Breast epithelium (tissue), 4 donors: ENCODE data around the gene PXN. TPM values are rescaled to one million over a fixed set of nuclear protein-coding genes. Genes with fewer than 3 reads are reported as not detected.
A peak's percentile ranks its signal among the peaks of the same experiment; 100 is the strongest.

ENCODE experiments used
- DNase-seq, 2 donors: peaks; one replicate each; pipeline ENCODE4 v3.0.0-alpha.2; 2019; ENCODE audit warnings: low spot score in 2 of 2
- H3K27ac ChIP-seq, 2 donors: fragments of 200-600 bp; sonication (generic) in 1 of 2; one replicate each; pipeline ENCODE4 v1.5.1; 2016 to 2019; ENCODE audit warnings: mild to moderate bottlenecking in 1 of 2
- H3K27me3 ChIP-seq, 2 donors: fragments of 200-600 bp; sonication (generic) in 1 of 2; one replicate each; pipeline versions ENCODE4 v1.5.1 to v1.6.0; 2017 to 2019; ENCODE audit warnings: control low read depth in 1 of 2, mild to moderate bottlenecking in 1 of 2
- H3K36me3 ChIP-seq: fragments of 200-600 bp; one replicate; pipeline ENCODE4 v1.5.1; 2019
- H3K4me1 ChIP-seq, 2 donors: fragments of 200-600 bp; sonication (generic); one replicate each; pipeline ENCODE4 v1.5.1; 2016 to 2019; ENCODE audit warnings: control low read depth in 1 of 2
- H3K4me3 ChIP-seq, 3 donors: fragments of 200-600 bp; sonication (generic); 1 replicate in 2 of 3; 2 replicates in 1 of 3; pipeline ENCODE4 v1.5.1; 2016 to 2019; ENCODE audit warnings: mild to moderate bottlenecking in 3 of 3, moderate library complexity in 2 of 3
- H3K9me3 ChIP-seq, 2 donors: fragments of 200-600 bp; sonication (generic) in 1 of 2; one replicate each; pipeline ENCODE4 v1.5.1; 2016 to 2019; ENCODE audit warnings: control low read depth in 1 of 2
- POLR2A ChIP-seq: fragments of 450-650 bp; IDR thresholded peaks from one replicate; pipeline ENCODE4 v1.6.1; 2016; ENCODE audit warnings: antibody characterized with exemption, mild to moderate bottlenecking, moderate library complexity
- POLR2AphosphoS5 ChIP-seq, 3 donors: sonication (generic); formaldehyde crosslinking; IDR thresholded peaks; one replicate each; pipeline ENCODE4 v1.6.1; 2017; ENCODE audit warnings: antibody characterized with exemption in 3 of 3
- intact Hi-C: fragments of 100-400 bp; cut with DNase I; formaldehyde crosslinking; loops from one replicate; pipeline ENCODE4 v1.15.1; 2023; ENCODE audit warnings: low total_unique reads
- total RNA-seq, 3 donors: library from RNA; depleted of rRNA; stranded (reverse); fragments of >200 nt; gene quantifications; one replicate each; pipeline ENCODE4 v1.1.0, GENCODE V29; 2016
- TF ChIP-seq, protein P1 (sequence below), 3 donors: fragments of 450-650 bp; IDR thresholded peaks; one replicate each; pipeline ENCODE4 v1.5.1; 2016 to 2017; ENCODE audit warnings: antibody characterized with exemption in 3 of 3, mild to moderate bottlenecking in 3 of 3, moderate library complexity in 3 of 3

The PXN gene
- total RNA-seq, 3 donors from 2014 or later = 44.8 to 74.1 (median 53.9) TPM

DNA sequence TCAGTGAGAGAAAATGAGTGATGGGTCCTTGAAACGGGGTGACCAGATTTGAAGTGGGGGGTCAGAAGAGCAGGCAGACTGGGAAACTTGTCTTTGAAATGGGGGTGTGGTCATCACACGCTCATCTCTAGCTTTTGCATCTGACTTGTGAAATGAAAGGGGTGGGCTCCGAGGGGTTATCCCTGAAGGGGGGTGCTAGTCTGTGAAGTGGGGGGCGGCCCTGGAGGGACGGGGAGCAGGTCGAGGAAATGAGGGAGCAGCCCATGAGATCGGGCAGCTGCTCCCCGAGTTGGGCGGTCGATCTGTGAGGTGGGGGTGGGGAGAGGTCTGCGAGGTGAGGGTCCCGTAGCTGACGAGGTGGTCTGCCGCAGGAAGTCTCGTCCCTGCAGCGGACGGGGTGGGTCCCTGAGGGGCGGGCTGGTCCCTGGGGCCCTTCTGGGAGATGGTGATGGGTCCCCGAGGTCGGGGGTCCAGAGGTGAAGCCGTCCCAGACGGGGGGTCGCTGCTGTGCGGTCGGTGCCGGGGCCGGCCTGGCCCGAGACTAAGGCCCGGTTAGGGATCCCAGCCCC, 542 bp downstream of the PXN start:
- H3K36me3 ChIP-seq = no peaks in the 10 kb centered on the region
- H3K27me3 ChIP-seq = no peaks in the 10 kb centered on the region
- H3K4me1 ChIP-seq = peaks cover 11 to 29% of the 10 kb centered on the region in 2 donors
- peak overlapping the region; percentile 93 to 94 for H3K27ac ChIP-seq
- H3K9me3 ChIP-seq = no peaks in the 10 kb centered on the region
- intact Hi-C loops = loop anchor here (5.0 kb wide), 1 partner anchor 33 kb away; no protein-coding TSS in a partner anchor
- no peak for TF ChIP-seq POLR2AphosphoS5 (IDR thresholded peaks at IDR 0.05)
- TF ChIP-seq, protein P1, sequence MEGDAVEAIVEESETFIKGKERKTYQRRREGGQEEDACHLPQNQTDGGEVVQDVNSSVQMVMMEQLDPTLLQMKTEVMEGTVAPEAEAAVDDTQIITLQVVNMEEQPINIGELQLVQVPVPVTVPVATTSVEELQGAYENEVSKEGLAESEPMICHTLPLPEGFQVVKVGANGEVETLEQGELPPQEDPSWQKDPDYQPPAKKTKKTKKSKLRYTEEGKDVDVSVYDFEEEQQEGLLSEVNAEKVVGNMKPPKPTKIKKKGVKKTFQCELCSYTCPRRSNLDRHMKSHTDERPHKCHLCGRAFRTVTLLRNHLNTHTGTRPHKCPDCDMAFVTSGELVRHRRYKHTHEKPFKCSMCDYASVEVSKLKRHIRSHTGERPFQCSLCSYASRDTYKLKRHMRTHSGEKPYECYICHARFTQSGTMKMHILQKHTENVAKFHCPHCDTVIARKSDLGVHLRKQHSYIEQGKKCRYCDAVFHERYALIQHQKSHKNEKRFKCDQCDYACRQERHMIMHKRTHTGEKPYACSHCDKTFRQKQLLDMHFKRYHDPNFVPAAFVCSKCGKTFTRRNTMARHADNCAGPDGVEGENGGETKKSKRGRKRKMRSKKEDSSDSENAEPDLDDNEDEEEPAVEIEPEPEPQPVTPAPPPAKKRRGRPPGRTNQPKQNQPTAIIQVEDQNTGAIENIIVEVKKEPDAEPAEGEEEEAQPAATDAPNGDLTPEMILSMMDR (IDR thresholded peaks at IDR 0.05) = no peak
- no peak for TF ChIP-seq POLR2A
- H3K4me3 ChIP-seq = peak overlapping the region; percentile 96 to 98 (median 98)
- no peak for DNase-seq

DNA sequence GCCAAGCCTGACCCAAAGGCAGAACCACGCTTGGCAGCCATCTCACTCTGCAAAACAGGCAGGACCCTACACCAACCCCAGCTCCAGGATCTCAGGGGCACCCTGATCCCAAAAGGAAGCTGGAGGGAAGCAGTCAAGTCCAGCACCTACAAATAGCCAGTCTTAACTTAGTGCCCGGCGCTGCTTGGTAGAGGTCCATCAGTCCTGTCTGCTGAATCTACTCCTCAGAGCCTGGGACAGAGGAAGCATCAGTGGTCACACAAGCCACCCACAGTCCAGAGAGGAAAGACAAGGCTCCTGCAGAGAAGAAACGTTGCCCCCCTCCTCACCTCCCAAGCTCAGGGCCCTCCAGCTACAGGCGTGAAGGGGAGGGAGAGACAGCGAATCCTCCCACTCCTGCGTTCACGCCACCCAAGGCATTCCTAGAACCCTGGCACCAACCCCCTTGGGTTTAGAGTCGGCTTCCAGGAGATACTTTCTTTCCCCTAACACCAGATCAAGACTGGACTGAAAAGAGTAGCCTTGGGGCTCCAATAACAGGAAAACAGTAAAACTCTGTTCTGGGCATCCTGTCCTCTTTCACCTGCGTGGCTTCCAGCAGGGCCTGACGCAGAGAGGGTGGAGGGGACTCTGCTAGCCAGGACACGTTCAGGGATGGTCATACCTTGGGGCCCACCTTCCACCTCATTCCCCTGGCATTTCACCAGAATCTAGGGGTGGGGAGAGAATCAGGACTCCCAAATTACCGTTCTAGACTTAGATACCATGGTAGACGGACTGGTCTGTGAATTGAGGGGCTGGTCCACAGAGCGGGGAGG, 1.2 kb downstream of the PXN start:
- peak in 1 of 2 donors; percentile 86 for DNase-seq
- peaks cover 11 to 29% of the 10 kb centered on the region in 2 donors for H3K4me1 ChIP-seq

DNA sequence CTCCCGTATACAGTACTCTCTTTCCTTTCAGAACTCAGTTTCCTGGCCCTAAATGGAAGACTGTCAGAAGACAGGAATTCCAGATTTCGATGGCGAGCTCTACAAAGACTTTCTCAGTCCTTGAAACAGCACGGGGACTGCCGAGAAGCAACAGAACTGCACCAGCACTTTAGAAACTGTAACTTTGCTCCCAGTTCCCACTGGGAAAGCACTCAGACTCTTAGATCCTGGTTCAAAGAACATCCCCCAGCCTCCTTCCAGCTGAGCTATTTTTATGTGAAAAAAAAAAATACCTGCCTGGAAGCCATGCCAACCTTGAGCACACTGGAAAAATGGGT, 1.8 kb downstream of the PXN start:
- H3K4me3 ChIP-seq = peak overlapping the region; percentile 96 to 98 (median 98)
- H3K36me3 ChIP-seq = no peaks in the 10 kb centered on the region
- H3K9me3 ChIP-seq = no peaks in the 10 kb centered on the region
- no peak for DNase-seq
- H3K4me1 ChIP-seq = peaks cover 11 to 29% of the 10 kb centered on the region in 2 donors
- no peaks in the 10 kb centered on the region for H3K27me3 ChIP-seq
- peak overlapping the region; percentile 93 to 94 for H3K27ac ChIP-seq
- TF ChIP-seq, protein P1 (IDR thresholded peaks at IDR 0.05) = no peak
- TF ChIP-seq POLR2A (no peak), POLR2AphosphoS5 (IDR thresholded peaks at IDR 0.05) (no peak)
- intact Hi-C loops = no loop called here

More for the DNA sequence above, 1.2 kb downstream of the PXN start:
- H3K27me3 ChIP-seq = no peaks in the 10 kb centered on the region
- TF ChIP-seq, protein P1 (IDR thresholded peaks at IDR 0.05) = no peak
- TF ChIP-seq POLR2A (no peak), POLR2AphosphoS5 (IDR thresholded peaks at IDR 0.05) (peak in 2 of 3 donors; percentile 20 to 52)
- no peaks in the 10 kb centered on the region for H3K9me3 ChIP-seq
- H3K27ac ChIP-seq = peak overlapping the region; percentile 93 to 94
- intact Hi-C loops = no loop called here
- H3K36me3 ChIP-seq = no peaks in the 10 kb centered on the region
- peak overlapping the region; percentile 96 to 98 (median 98) for H3K4me3 ChIP-seq

DNA sequence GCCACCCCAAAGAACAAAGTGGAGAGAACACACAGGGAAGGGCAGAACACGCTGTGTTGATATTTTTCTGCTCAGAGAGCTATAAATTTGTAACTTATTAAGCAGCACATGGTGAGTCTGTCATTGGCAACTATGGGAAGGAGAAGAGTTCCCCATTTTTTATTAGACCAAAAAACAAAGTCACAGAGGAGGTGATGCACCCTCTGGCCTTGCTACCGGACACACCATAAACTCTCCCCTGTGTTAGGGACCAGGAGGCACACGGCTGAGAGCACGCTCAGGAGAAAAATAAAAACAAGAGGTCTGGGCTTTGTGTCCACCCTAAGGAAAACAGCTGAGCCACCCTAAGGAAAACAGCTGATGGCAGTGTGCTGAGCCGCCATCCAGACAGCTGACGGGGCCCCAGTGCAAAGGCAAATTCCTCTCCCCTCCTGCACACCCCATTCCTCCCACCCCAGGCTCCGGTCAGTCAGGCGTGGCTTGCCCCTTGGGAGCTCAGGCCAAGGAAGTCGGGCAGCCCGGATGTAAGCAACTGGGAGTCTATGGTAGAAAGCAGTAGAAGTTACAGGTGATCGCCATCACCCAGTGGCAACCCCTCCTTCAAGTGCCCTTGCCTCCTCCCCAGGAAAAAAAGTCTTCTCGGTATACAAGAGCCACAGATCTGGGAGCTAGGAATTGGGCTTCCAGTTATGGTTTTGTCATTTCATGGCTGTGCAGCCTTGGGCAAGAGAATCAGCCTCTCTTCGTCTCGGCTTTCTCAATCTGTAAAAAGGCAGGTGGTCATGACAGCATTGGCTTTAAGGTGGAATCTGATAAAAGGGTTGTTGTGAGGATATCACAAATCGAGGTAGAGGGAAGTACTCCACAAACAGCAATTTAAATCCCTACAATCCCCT, 2.4 kb downstream of the PXN start:
- H3K9me3 ChIP-seq = no peaks in the 10 kb centered on the region
- peak overlapping the region; percentile 96 to 98 (median 98) for H3K4me3 ChIP-seq
- no peak for DNase-seq
- H3K36me3 ChIP-seq = no peaks in the 10 kb centered on the region
- peaks cover 11 to 29% of the 10 kb centered on the region in 2 donors for H3K4me1 ChIP-seq
- no peaks in the 10 kb centered on the region for H3K27me3 ChIP-seq
- intact Hi-C loops = no loop called here
- peak overlapping the region; percentile 93 to 94 for H3K27ac ChIP-seq
- TF ChIP-seq POLR2A (no peak), POLR2AphosphoS5 (IDR thresholded peaks at IDR 0.05) (peak in 1 of 3 donors; percentile 20)
